Keratinocyte (primary cell): ENCODE data around the gene TPM4. TPM values are rescaled to one million over a fixed set of nuclear protein-coding genes. Genes with fewer than 3 reads are reported as not detected.

Experiments
- DNase-seq: peaks from one replicate; pipeline ENCODE4 v3.0.0-alpha.2; 2011; ENCODE audit warnings: low read depth, missing footprints, low spot score
- FAIRE-seq: peaks from 2 replicates; lab custom pipeline; 2011; peaks lifted over from hg19 to GRCh38; lab: Jason Lieb, UNC
- H2AFZ ChIP-seq: 2 replicates; pipeline ENCODE4 v1.6.0; 2012; ENCODE audit warnings: low read length, control low read depth, inconsistent platforms; ENCODE audit not compliant: control insufficient read depth
- H3K27ac ChIP-seq: 2 replicates; pipeline ENCODE4 v1.5.1; 2011; ENCODE audit warnings: low read length; ENCODE audit not compliant: control insufficient read depth, insufficient read depth
- H3K27me3 ChIP-seq: 3 replicates; pipeline ENCODE4 v1.6.0; 2011; ENCODE audit warnings: low read length; ENCODE audit not compliant: control insufficient read depth, insufficient read depth; ENCODE audit errors: extremely low read depth
- H3K36me3 ChIP-seq, 2 experiments: 2 replicates in 1 of 2; 3 replicates in 1 of 2; pipeline ENCODE4 v1.5.1; 2011; ENCODE audit warnings: low read length in 2 of 2, mild to moderate bottlenecking in 1 of 2; ENCODE audit not compliant: control insufficient read depth in 2 of 2, insufficient read depth in 2 of 2; ENCODE audit errors: extremely low read depth in 1 of 2
- H3K4me1 ChIP-seq: 3 replicates; pipeline ENCODE4 v1.5.1; 2011; ENCODE audit warnings: low read length; ENCODE audit not compliant: control insufficient read depth, insufficient read depth; ENCODE audit errors: extremely low read depth
- H3K4me2 ChIP-seq: 3 replicates; pipeline ENCODE4 v1.6.0; 2011; ENCODE audit warnings: low read depth, low read length; ENCODE audit not compliant: control insufficient read depth, insufficient read depth; ENCODE audit errors: extremely low read depth
- H3K4me3 ChIP-seq, 3 experiments: fragments of 200-600 bp in 1 of 3; sonication (generic) in 1 of 3; 2 replicates in 2 of 3; 3 replicates in 1 of 3; pipeline ENCODE4 v1.5.1; 2011 to 2016; ENCODE audit warnings: low read length in 3 of 3, mild to moderate bottlenecking in 3 of 3, control low read depth in 2 of 3, inconsistent platforms in 1 of 3, low read depth in 1 of 3, mixed read lengths in 1 of 3, mixed run types in 1 of 3, moderate library complexity in 1 of 3; ENCODE audit not compliant: control insufficient read depth in 2 of 3, insufficient read depth in 2 of 3; ENCODE audit errors: extremely low read depth in 1 of 3
- H3K79me2 ChIP-seq: 2 replicates; pipeline ENCODE4 v1.6.0; 2012; ENCODE audit warnings: low read length; ENCODE audit not compliant: control insufficient read depth, insufficient read depth
- H3K9ac ChIP-seq: 3 replicates; pipeline ENCODE4 v1.6.0; 2011; ENCODE audit warnings: low read length; ENCODE audit not compliant: control insufficient read depth, insufficient read depth; ENCODE audit errors: extremely low read depth
- H3K9me1 ChIP-seq: 3 replicates; pipeline ENCODE4 v1.6.0; 2011; ENCODE audit warnings: low read length; ENCODE audit not compliant: control insufficient read depth, insufficient read depth; ENCODE audit errors: extremely low read depth
- H3K9me3 ChIP-seq: 2 replicates; pipeline ENCODE4 v1.5.1; 2012; ENCODE audit warnings: low read depth, low read length; ENCODE audit not compliant: control insufficient read depth
- H4K20me1 ChIP-seq: 3 replicates; pipeline ENCODE4 v1.6.0; 2011; ENCODE audit warnings: low read length; ENCODE audit not compliant: control insufficient read depth, insufficient read depth; ENCODE audit errors: extremely low read depth
- EZH2 ChIP-seq: IDR thresholded peaks from one replicate; pipeline ENCODE4 v1.6.1; 2012; ENCODE audit warnings: inconsistent platforms, mild to moderate bottlenecking, low read length, moderate library complexity
- dilution Hi-C: fragments of 300-500 bp; cut with MboI; formaldehyde crosslinking; loops from one replicate; pipeline ENCODE4 v1.7.0; 2020; ENCODE audit warnings: low sequenced_read_pairs; ENCODE audit not compliant: extremely low pct_ligation_motif_present
- polyA plus RNA-seq, 5 experiments: library from polyadenylated mRNA; depleted of rRNA in 3 of 5; stranded (reverse) in 3 of 5; stranded (forward) in 1 of 5; unstranded in 1 of 5; fragments of >200 nt; gene quantifications; 1 replicate in 1 of 5; 2 replicates in 3 of 5; 3 replicates in 1 of 5; pipeline versions ENCODE4 v1.2.1 to v1.2.3, GENCODE V29; 2011 to 2012; ENCODE audit warnings: missing spikeins in 2 of 5, low read depth in 1 of 5, low replicate concordance in 1 of 5
- TF ChIP-seq, protein P1 (sequence below), 3 experiments: IDR thresholded peaks in 1 of 3; conservative IDR thresholded peaks in 1 of 3; optimal IDR thresholded peaks in 1 of 3; 2 replicates in 2 of 3; 3 replicates in 1 of 3; pipeline versions ENCODE3 to v1.5.1; 2011; ENCODE audit warnings: low read length in 3 of 3, mild to moderate bottlenecking in 3 of 3, moderate library complexity in 2 of 3, control low read depth in 1 of 3, inconsistent platforms in 1 of 3; ENCODE audit not compliant: insufficient read depth in 2 of 3; ENCODE audit errors: extremely low read depth in 1 of 3

The TPM4 gene
- polyA plus RNA-seq, 1 donor (not counting 4 experiments of a cell fraction or from before 2014, with no cell fraction given), result 646 TPM

DNA sequence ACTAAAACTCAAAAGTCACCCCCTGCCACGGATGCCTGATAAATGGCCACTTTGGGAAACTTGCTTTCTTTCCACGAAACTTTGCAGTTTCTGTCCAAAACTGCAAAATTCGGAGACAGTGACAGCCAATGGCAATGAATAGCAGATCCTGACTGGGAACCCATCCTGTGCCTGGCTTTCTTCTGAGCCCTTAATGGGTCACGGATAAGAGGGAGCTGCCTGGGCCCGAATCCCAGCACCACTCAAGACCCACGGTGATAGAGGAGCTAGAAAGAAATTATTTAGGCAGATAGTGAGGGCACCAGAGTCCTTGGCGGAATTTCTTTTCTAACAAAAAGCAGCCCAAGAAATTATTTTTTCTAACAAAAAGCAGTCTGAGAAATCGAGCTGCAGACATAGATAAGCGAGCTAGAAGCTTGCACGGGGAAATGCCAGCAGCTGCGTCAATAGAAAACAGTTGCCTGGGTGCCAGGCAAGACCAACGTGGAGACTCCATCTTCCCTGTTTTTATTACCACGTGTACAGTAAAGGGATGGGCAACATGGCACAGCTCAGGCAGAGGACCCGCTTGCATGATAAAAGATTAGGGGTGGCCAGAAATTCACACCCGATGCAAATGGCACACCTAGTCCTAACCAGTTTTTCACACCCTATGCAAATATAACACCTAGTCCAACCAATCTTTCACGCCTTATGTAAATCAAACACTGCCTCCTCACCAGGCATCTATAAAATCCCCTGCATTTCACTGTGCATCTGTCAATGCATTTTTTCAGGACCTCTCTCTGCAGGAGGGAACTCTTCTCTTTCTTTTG, 60.1 kb downstream of the TPM4 start:
- Histone ChIP-seq H3K9me1 (no peaks in the 10 kb centered on the region), H3K4me1 (no peaks in the 10 kb centered on the region), H3K27ac (no peak overlapping the region), H3K36me3 (peaks cover 16 to 28% of the 10 kb centered on the region in 2 experiments), H2AFZ (no peak overlapping the region), H3K79me2 (no peaks in the 10 kb centered on the region), H3K27me3 (no peaks in the 10 kb centered on the region), H3K9ac (no peak overlapping the region), H4K20me1 (peaks cover 1% of the 10 kb centered on the region), H3K4me3 (no peak overlapping the region), H3K4me2 (no peak overlapping the region), H3K9me3 (no peaks in the 10 kb centered on the region)
- FAIRE-seq (no peak), DNase-seq (no peak)
- no peak for TF ChIP-seq EZH2
- TF ChIP-seq, protein P1, sequence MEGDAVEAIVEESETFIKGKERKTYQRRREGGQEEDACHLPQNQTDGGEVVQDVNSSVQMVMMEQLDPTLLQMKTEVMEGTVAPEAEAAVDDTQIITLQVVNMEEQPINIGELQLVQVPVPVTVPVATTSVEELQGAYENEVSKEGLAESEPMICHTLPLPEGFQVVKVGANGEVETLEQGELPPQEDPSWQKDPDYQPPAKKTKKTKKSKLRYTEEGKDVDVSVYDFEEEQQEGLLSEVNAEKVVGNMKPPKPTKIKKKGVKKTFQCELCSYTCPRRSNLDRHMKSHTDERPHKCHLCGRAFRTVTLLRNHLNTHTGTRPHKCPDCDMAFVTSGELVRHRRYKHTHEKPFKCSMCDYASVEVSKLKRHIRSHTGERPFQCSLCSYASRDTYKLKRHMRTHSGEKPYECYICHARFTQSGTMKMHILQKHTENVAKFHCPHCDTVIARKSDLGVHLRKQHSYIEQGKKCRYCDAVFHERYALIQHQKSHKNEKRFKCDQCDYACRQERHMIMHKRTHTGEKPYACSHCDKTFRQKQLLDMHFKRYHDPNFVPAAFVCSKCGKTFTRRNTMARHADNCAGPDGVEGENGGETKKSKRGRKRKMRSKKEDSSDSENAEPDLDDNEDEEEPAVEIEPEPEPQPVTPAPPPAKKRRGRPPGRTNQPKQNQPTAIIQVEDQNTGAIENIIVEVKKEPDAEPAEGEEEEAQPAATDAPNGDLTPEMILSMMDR (optimal IDR thresholded peaks at IDR 0.05 in 1 of 3, IDR thresholded peaks at IDR 0.05 in 1 of 3, conservative IDR thresholded peaks at IDR 0.05 in 1 of 3; ENCODE audit: extremely low read depth in 1 of 3, insufficient read depth in 2 of 3, low read length in 3 of 3), result no peak
- dilution Hi-C loops, result no loop called here

GRCh38 chr19:16139752-16140151, 63.5 kb downstream of the TPM4 start:
- Histone ChIP-seq H4K20me1 (no peaks in the 10 kb centered on the region), H3K79me2 (no peaks in the 10 kb centered on the region), H3K9me3 (no peaks in the 10 kb centered on the region), H3K9ac (no peak overlapping the region), H3K4me3 (no peak overlapping the region), H3K27me3 (no peaks in the 10 kb centered on the region), H3K4me1 (peaks cover 5% of the 10 kb centered on the region), H2AFZ (no peak overlapping the region), H3K9me1 (no peaks in the 10 kb centered on the region), H3K27ac (no peak overlapping the region), H3K36me3 (no peaks in the 10 kb centered on the region), H3K4me2 (no peak overlapping the region)
- no peak for TF ChIP-seq EZH2
- TF ChIP-seq, protein P1 (optimal IDR thresholded peaks at IDR 0.05 in 1 of 3, IDR thresholded peaks at IDR 0.05 in 1 of 3, conservative IDR thresholded peaks at IDR 0.05 in 1 of 3; ENCODE audit: extremely low read depth in 1 of 3, insufficient read depth in 2 of 3, low read length in 3 of 3), result no peak
- dilution Hi-C loops, result no loop called here
- DNase-seq, result no peak
- FAIRE-seq, result no peak
